Kidney capillary endothelial cell (primary cell): ENCODE measurements around the gene FOSB.
A peak's percentile ranks its signal among the peaks of the same experiment; 100 is the strongest.

Experiments
- DNase-seq: peaks from one replicate; pipeline ENCODE4 v3.0.0-alpha.2; 2018; ENCODE audit warnings: low spot score

FOSB gene

GRCh38 chr19:45468803-45469131, 971 bp downstream of the FOSB start:
- DNase-seq = no peak

- peak; percentile 90 for DNase-seq
Observed at GRCh38 chr19:45469132-45469944, 1.5 kb downstream of the FOSB start.

- DNase-seq = no peak
Observed at GRCh38 chr19:45469945-45470761, 2.4 kb downstream of the FOSB start.

GRCh38 chr19:45470762-45471081, 2.9 kb downstream of the FOSB start:
- no peak for DNase-seq

- no peak for DNase-seq
Observed at GRCh38 chr19:45471111-45471930, 3.5 kb downstream of the FOSB start.

GRCh38 chr19:45471931-45472562, 4.3 kb downstream of the FOSB start:
- DNase-seq = no peak

- no peak for DNase-seq
Observed at GRCh38 chr19:45472563-45473366, 5.0 kb downstream of the FOSB start.

GRCh38 chr19:45473367-45473681, 5.5 kb downstream of the FOSB start:
- no peak for DNase-seq

GRCh38 chr19:45473682-45474605, 6.1 kb downstream of the FOSB start:
- DNase-seq = no peak

GRCh38 chr19:45474606-45475521, 7.1 kb downstream of the FOSB start:
- DNase-seq = no peak

GRCh38 chr19:45475537-45476291, 7.9 kb downstream of the FOSB start:
- DNase-seq = no peak

- no peak for DNase-seq
Observed at GRCh38 chr19:45476304-45476703, 8.5 kb downstream of the FOSB start.

GRCh38 chr19:45477186-45477585, 9.4 kb downstream of the FOSB start:
- no peak for DNase-seq

GRCh38 chr19:45477713-45478453, 10.1 kb downstream of the FOSB start:
- DNase-seq = no peak

- peak; percentile 93 for DNase-seq
Observed at GRCh38 chr19:45478454-45479238, 10.8 kb downstream of the FOSB start.

- no peak for DNase-seq
Observed at GRCh38 chr19:45483033-45483432, 15.2 kb downstream of the FOSB start.
